ENCODE results near the gene LRRC49. TPM values are rescaled to one million over a fixed set of nuclear protein-coding genes. Genes with fewer than 3 reads are reported as not detected.

LRRC49 gene
- total RNA-seq, 1 experiment from 2014 or later = 7.4 TPM

GRCh38 chr15:71093054-71094024 is 200.7 kb downstream of the LRRC49 start (continued):
- no peak for TF ChIP-seq ZNF274 (IDR thresholded peaks at IDR 0.05; ENCODE audit: low read depth, low read length)

GRCh38 chr15:71094137-71094536 is 201.5 kb downstream of the LRRC49 start:
- H3K27ac ChIP-seq (ENCODE audit: low read depth, low read length) = no peak overlapping the region
- no peaks in the 10 kb centered on the region for H3K9me2 ChIP-seq (ENCODE audit: insufficient read depth)
- ChIA-PET POLR2A (no interaction called here), CTCF (no interaction called here), RAD21 (ENCODE audit: low non-redundant PET in 1 of 2, low total read pairs in 2 of 2, uncharacterized antibody in 2 of 2, unreplicated experiment in 2 of 2) (no interaction called here)
- intact Hi-C loops (cut with micrococcal nuclease) = no loop called here
- BruUV-seq (replicated peaks) = no TSS peak
- TF ChIP-seq REST (IDR thresholded peaks at IDR 0.05; ENCODE audit: low read depth) (no peak), CBX3 (IDR thresholded peaks at IDR 0.05; ENCODE audit: low read depth) (no peak), TCF7L2 (IDR thresholded peaks at IDR 0.05; ENCODE audit: borderline replicate concordance, extremely low read depth, insufficient read depth, insufficient read length) (no peak), SP1 (IDR thresholded peaks at IDR 0.05; ENCODE audit: low read depth) (no peak), SIN3A (IDR thresholded peaks at IDR 0.05; ENCODE audit: low read depth) (no peak), EGR1 (IDR thresholded peaks at IDR 0.05; ENCODE audit: low read depth) (no peak), MAX (IDR thresholded peaks at IDR 0.05) (no peak), ELF1 (IDR thresholded peaks at IDR 0.05; ENCODE audit: borderline replicate concordance, low read depth) (no peak), POLR2AphosphoS5 (IDR thresholded peaks at IDR 0.05; ENCODE audit: low read depth, low read length) (no peak), CTCF (IDR thresholded peaks at IDR 0.05 in 2 of 3, conservative IDR thresholded peaks at IDR 0.05 in 1 of 3; ENCODE audit: borderline replicate concordance in 1 of 3, insufficient read depth in 1 of 3, low read depth in 2 of 3, low read length in 2 of 3) (no peak), FOSL1 (IDR thresholded peaks at IDR 0.05; ENCODE audit: low read depth) (no peak), POLR2A (IDR thresholded peaks at IDR 0.05; ENCODE audit: borderline replicate concordance, extremely low read depth, insufficient read depth, insufficient read length) (no peak), ZFX (IDR thresholded peaks at IDR 0.05) (no peak), JUND (IDR thresholded peaks at IDR 0.05) (no peak), ATF3 (IDR thresholded peaks at IDR 0.05) (no peak), ZBTB33 (IDR thresholded peaks at IDR 0.05; ENCODE audit: extremely low read depth, insufficient replicate concordance, low read length) (no peak)
- H3K79me2 ChIP-seq (ENCODE audit: insufficient read depth, low read length) = no peaks in the 10 kb centered on the region
- H3K4me3 ChIP-seq (replicated peaks in 1 of 2; ENCODE audit: low read depth in 1 of 2, low read length in 2 of 2) = no peak overlapping the region
- no peaks in the 10 kb centered on the region for H4K20me1 ChIP-seq (ENCODE audit: insufficient read depth)
- no peaks in the 10 kb centered on the region for H3K36me3 ChIP-seq (ENCODE audit: control insufficient read depth in 1 of 2, insufficient read depth in 2 of 2, low read length in 2 of 2)
- H3K27me3 ChIP-seq (ENCODE audit: insufficient read depth, low read length) = no peaks in the 10 kb centered on the region
- H2AFZ ChIP-seq (ENCODE audit: low read depth, low read length, poor library complexity, severe bottlenecking) = peak overlapping the region; percentile 97
- DNase-seq (ENCODE audit: low read depth, low spot score) (no peak), ATAC-seq (no peak)
- peaks cover 17 to 27% of the 10 kb centered on the region in 2 experiments for H3K4me1 ChIP-seq (ENCODE audit: control insufficient read depth in 1 of 2, insufficient read depth in 2 of 2, low read length in 2 of 2)
- H3K9me3 ChIP-seq (ENCODE audit: control insufficient read depth in 1 of 2, insufficient read depth in 1 of 2, low read depth in 1 of 2, low read length in 2 of 2) = no peaks in the 10 kb centered on the region
- 0 out of 2 replicates have a peak overlapping the region, but pooled peaks have one; percentile 6 for H3K9ac ChIP-seq (ENCODE audit: low read length)
- H3K4me2 ChIP-seq (ENCODE audit: low read length) = peak overlapping the region; percentile 70
